Ascending aorta (tissue), 2 donors: ENCODE measurements around the gene RBMS3. TPM values are rescaled to one million over a fixed set of nuclear protein-coding genes. Genes with fewer than 3 reads are reported as not detected.

Experiments
- DNase-seq, 2 donors: peaks; one replicate each; pipeline ENCODE4 v3.0.0-alpha.2; 2019; ENCODE audit warnings: low spot score in 2 of 2
- H3K27ac ChIP-seq, 2 donors: fragments of 200-600 bp; sonication (generic); one replicate each; pipeline ENCODE4 v1.5.1; 2016 to 2017; ENCODE audit warnings: mild to moderate bottlenecking in 1 of 2
- H3K27me3 ChIP-seq: fragments of 200-600 bp; sonication (generic); one replicate; pipeline ENCODE4 v1.5.1; 2017
- H3K36me3 ChIP-seq, 2 donors: fragments of 200-600 bp; sonication (generic); one replicate each; pipeline ENCODE4 v1.5.1; 2016
- H3K4me1 ChIP-seq, 2 donors: fragments of 200-600 bp; sonication (generic); one replicate each; pipeline ENCODE4 v1.5.1; 2016 to 2017; ENCODE audit warnings: mild to moderate bottlenecking in 1 of 2
- H3K4me3 ChIP-seq, 2 donors: fragments of 200-600 bp; sonication (generic); one replicate each; pipeline ENCODE4 v1.5.1; 2016 to 2017; ENCODE audit warnings: mild to moderate bottlenecking in 1 of 2
- H3K9me3 ChIP-seq, 2 donors: fragments of 200-600 bp; sonication (generic); one replicate each; pipeline ENCODE4 v1.5.1; 2016
- CTCF ChIP-seq, 3 experiments: fragments of 200-600 bp in 2 of 3; fragments of 450-650 bp in 1 of 3; sonication (generic) in 2 of 3; IDR thresholded peaks; one replicate each; pipeline ENCODE4 v1.5.1; 2016 to 2019; ENCODE audit warnings: antibody characterized with exemption in 3 of 3, mild to moderate bottlenecking in 1 of 3, moderate library complexity in 1 of 3
- intact Hi-C: fragments of 100-400 bp; cut with DNase I; formaldehyde crosslinking; loops from one replicate; pipeline ENCODE4 v1.15.1; 2023
- total RNA-seq: library from RNA; depleted of rRNA; stranded (reverse); fragments of >200 nt; gene quantifications from one replicate; pipeline ENCODE4 v1.1.0, GENCODE V29; 2016

Gene RBMS3
- total RNA-seq, 1 donor from 2014 or later, result 65.8 TPM

- intact Hi-C loops, result no loop called here
- Histone ChIP-seq H3K36me3 (no peaks in the 10 kb centered on the region), H3K9me3 (no peaks in the 10 kb centered on the region), H3K4me3 (peak overlapping the region in 1 of 2 donors; percentile 22), H3K27ac (peak overlapping the region; percentile 72 to 86), H3K27me3 (no peaks in the 10 kb centered on the region), H3K4me1 (peaks cover 3 to 30% of the 10 kb centered on the region in 2 donors)
- no peak for DNase-seq
- no peak for TF ChIP-seq CTCF (IDR thresholded peaks at IDR 0.05)
Measured at GRCh38 chr3:29695201-29695600, 414.3 kb downstream of the RBMS3 start.

GRCh38 chr3:29695643-29696198, 414.9 kb downstream of the RBMS3 start:
- DNase-seq, result no peak
- Histone ChIP-seq H3K4me1 (peaks cover 3 to 30% of the 10 kb centered on the region in 2 donors), H3K4me3 (peak overlapping the region in 1 of 2 donors; percentile 22)

DNA sequence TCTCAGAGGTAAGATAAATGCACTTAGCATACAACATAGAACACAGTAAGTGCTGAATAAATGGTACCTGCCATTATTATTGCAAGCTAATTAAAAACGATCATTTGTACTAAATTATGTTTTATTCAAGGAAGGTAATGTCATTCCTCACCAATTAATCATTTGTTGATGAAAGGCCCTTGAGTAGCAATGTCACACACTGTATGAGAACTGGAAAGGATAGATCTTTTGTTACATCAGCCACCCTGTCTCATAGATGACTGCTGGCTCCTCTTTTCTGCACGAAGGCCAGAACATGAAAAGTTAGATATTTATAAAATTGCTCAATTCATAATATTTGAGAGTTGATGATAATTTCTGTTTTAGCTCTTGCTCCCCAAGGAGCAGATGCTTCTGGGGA, 415.4 kb downstream of the RBMS3 start:
- intact Hi-C loops, result loop anchor here (2.0 kb wide), 1 partner anchor 62 kb away; no protein-coding TSS in a partner anchor
- Histone ChIP-seq H3K4me1 (peaks cover 3 to 30% of the 10 kb centered on the region in 2 donors), H3K27ac (peak overlapping the region; percentile 72 to 86), H3K9me3 (no peaks in the 10 kb centered on the region), H3K4me3 (no peak overlapping the region), H3K36me3 (no peaks in the 10 kb centered on the region), H3K27me3 (no peaks in the 10 kb centered on the region)
- no peak for DNase-seq
- TF ChIP-seq CTCF (IDR thresholded peaks at IDR 0.05), result no peak

More at GRCh38 chr3:29695643-29696198, 414.9 kb downstream of the RBMS3 start:
- Histone ChIP-seq H3K27me3 (no peaks in the 10 kb centered on the region), H3K27ac (peak overlapping the region; percentile 72 to 86), H3K36me3 (no peaks in the 10 kb centered on the region), H3K9me3 (no peaks in the 10 kb centered on the region)
- intact Hi-C loops, result loop anchor here (2.0 kb wide), 1 partner anchor 63 kb away; no protein-coding TSS in a partner anchor
- TF ChIP-seq CTCF (IDR thresholded peaks at IDR 0.05), result no peak

DNA sequence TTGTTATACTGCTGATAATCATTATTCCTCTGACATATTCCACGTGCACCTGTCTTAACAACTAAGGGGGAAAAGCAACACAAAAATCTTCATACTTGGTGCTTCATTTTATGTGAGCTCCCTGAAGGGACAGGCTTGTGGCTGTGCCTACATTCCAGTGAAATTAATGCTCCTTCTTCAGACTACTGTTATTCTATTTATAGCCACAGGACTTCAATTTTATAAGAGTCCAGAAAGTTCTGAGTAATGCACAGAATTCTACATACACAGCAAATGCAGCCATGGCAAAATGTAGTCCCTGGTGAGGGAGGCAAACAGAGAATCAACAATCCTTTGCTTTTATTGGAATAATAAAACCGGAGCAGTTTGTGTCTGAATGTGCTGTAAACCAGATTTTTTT, 417.1 kb downstream of the RBMS3 start:
- Histone ChIP-seq H3K9me3 (no peaks in the 10 kb centered on the region), H3K27ac (peak overlapping the region in 1 of 2 donors; percentile 29), H3K4me3 (no peak overlapping the region), H3K36me3 (no peaks in the 10 kb centered on the region), H3K27me3 (no peaks in the 10 kb centered on the region), H3K4me1 (peaks cover 3 to 30% of the 10 kb centered on the region in 2 donors)
- no peak for DNase-seq
- intact Hi-C loops, result loop anchor here (2.0 kb wide), 1 partner anchor 61 kb away; no protein-coding TSS in a partner anchor
- TF ChIP-seq CTCF (IDR thresholded peaks at IDR 0.05), result no peak

DNA sequence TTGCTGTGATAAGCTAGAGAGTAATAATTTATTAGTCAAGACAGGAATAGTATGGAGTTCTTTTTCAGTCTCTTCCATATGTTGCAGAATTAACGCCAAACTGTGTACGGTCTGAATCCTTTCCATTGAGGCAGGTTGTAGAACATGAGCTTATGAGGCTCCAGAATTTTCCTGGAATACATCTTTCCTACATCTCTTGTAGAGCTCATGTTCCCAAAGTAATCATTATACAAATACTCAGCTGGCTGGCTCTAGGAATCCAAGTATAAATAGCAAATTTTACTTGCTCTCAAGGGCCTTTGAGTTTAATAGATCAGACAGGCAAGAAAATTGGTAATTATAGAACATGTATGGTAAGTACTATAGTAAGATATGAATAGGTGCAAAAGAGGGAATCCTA, 419.4 kb downstream of the RBMS3 start:
- H3K27ac ChIP-seq, result no peak overlapping the region
- no peaks in the 10 kb centered on the region for H3K27me3 ChIP-seq
- H3K4me3 ChIP-seq, result no peak overlapping the region
- no peak for DNase-seq
- H3K36me3 ChIP-seq, result no peaks in the 10 kb centered on the region
- intact Hi-C loops, result no loop called here
- no peak for TF ChIP-seq CTCF (IDR thresholded peaks at IDR 0.05)
- H3K9me3 ChIP-seq, result no peaks in the 10 kb centered on the region
- H3K4me1 ChIP-seq, result peaks cover 0 to 18% of the 10 kb centered on the region in 2 donors
